Left ventricle myocardium inferior (tissue), 1 donor: ENCODE measurements around the gene NR2C2. TPM values are rescaled to one million over a fixed set of nuclear protein-coding genes. Genes with fewer than 3 reads are reported as not detected.

ENCODE experiments used
- DNase-seq: peaks from one replicate; pipeline ENCODE4 v3.0.0-alpha.2; 2020
- H3K27ac ChIP-seq: fragments of 200-600 bp; replicated peaks from 2 replicates; pipeline ENCODE4 v1.8.0; 2021
- H3K27me3 ChIP-seq: fragments of 200-600 bp; 2 replicates; pipeline ENCODE4 v1.8.0; 2021; ENCODE audit warnings: low read depth
- H3K36me3 ChIP-seq: fragments of 200-600 bp; 2 replicates; pipeline ENCODE4 v1.8.0; 2021
- H3K4me1 ChIP-seq: fragments of 200-600 bp; 2 replicates; pipeline ENCODE4 v1.8.0; 2021
- H3K4me3 ChIP-seq: fragments of 200-600 bp; 2 replicates; pipeline ENCODE4 v1.8.0; 2021; ENCODE audit warnings: mild to moderate bottlenecking, moderate library complexity
- H3K9me3 ChIP-seq: fragments of 200-600 bp; replicated peaks from 2 replicates; pipeline ENCODE4 v1.8.0; 2021
- intact Hi-C: fragments of 100-400 bp; cut with micrococcal nuclease; formaldehyde crosslinking; loops from one replicate; pipeline ENCODE4 v1.11.0; 2022
- total RNA-seq: library from RNA; stranded (reverse); fragmentation: NEBNext Ultra II Directional; extraction: Animal tissue kit (Norgen Biotek cat#: 25700); gene quantifications from one replicate; pipeline ENCODE4 v1.2.1, GENCODE V29; 2021
- TF ChIP-seq, protein P1 (sequence below): fragments of 200-600 bp; IDR thresholded peaks from 2 replicates; pipeline ENCODE4 v1.8.0; 2021; ENCODE audit warnings: antibody characterized with exemption, mild to moderate bottlenecking, borderline replicate concordance
- donor health status: DM: no; HTN: yes; CAD: no; lungs with severe emphysema.

Gene NR2C2
- total RNA-seq, 1 donor from 2014 or later, result 27.4 TPM

DNA sequence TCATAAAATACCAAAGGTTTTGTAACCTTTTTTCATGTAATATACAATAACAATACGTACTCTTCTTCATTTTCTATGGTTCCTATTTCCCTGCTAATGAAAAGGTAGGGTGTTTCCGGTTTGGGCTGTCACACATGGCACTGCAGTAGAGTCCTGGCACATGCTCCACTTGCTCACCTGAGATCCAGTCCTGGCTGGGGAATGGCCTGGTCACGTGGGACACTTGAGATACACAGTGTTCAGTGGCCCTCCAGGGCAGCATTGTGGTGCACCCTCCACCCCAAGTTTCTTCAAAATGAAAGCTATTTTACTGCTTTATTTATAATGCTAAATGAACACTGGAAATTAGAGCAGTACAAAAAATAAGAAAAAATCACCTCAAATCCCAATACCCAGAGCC, 94.6 kb downstream of the NR2C2 start:
- Histone ChIP-seq H3K27me3 (no peaks in the 10 kb centered on the region), H3K36me3 (peaks cover 99% of the 10 kb centered on the region), H3K4me1 (peaks cover 64% of the 10 kb centered on the region), H3K4me3 (no peak overlapping the region), H3K27ac (no peak overlapping the region), H3K9me3 (no peaks in the 10 kb centered on the region)
- DNase-seq, result no peak
- intact Hi-C loops, result no loop called here
- TF ChIP-seq, protein P1, sequence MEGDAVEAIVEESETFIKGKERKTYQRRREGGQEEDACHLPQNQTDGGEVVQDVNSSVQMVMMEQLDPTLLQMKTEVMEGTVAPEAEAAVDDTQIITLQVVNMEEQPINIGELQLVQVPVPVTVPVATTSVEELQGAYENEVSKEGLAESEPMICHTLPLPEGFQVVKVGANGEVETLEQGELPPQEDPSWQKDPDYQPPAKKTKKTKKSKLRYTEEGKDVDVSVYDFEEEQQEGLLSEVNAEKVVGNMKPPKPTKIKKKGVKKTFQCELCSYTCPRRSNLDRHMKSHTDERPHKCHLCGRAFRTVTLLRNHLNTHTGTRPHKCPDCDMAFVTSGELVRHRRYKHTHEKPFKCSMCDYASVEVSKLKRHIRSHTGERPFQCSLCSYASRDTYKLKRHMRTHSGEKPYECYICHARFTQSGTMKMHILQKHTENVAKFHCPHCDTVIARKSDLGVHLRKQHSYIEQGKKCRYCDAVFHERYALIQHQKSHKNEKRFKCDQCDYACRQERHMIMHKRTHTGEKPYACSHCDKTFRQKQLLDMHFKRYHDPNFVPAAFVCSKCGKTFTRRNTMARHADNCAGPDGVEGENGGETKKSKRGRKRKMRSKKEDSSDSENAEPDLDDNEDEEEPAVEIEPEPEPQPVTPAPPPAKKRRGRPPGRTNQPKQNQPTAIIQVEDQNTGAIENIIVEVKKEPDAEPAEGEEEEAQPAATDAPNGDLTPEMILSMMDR, result no peak

DNA sequence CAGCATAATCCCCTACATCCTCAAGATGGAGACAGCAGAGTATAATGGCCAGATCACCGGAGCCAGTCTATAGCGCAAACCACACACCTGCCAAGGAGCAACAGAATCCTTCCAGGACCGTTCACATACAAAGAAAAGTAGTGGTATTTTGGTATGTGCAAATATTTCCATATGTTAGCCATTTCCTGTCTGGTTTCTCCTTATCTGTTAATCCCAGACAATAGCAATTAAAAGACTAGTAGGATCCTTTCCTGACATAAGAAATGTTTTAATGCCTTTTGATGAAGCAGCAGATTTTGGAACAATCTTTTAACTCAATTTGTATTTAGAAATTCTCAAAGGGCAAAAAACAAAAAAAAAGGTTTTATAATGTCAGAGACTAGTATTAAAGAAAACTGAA, 95.6 kb downstream of the NR2C2 start:
- intact Hi-C loops, result no loop called here
- no peak overlapping the region for H3K4me3 ChIP-seq
- peaks cover 100% of the 10 kb centered on the region for H3K36me3 ChIP-seq
- H3K27ac ChIP-seq, result no peak overlapping the region
- DNase-seq, result no peak
- no peaks in the 10 kb centered on the region for H3K27me3 ChIP-seq
- H3K4me1 ChIP-seq, result peaks cover 74% of the 10 kb centered on the region
- H3K9me3 ChIP-seq, result no peaks in the 10 kb centered on the region
- TF ChIP-seq, protein P1, result no peak

DNA sequence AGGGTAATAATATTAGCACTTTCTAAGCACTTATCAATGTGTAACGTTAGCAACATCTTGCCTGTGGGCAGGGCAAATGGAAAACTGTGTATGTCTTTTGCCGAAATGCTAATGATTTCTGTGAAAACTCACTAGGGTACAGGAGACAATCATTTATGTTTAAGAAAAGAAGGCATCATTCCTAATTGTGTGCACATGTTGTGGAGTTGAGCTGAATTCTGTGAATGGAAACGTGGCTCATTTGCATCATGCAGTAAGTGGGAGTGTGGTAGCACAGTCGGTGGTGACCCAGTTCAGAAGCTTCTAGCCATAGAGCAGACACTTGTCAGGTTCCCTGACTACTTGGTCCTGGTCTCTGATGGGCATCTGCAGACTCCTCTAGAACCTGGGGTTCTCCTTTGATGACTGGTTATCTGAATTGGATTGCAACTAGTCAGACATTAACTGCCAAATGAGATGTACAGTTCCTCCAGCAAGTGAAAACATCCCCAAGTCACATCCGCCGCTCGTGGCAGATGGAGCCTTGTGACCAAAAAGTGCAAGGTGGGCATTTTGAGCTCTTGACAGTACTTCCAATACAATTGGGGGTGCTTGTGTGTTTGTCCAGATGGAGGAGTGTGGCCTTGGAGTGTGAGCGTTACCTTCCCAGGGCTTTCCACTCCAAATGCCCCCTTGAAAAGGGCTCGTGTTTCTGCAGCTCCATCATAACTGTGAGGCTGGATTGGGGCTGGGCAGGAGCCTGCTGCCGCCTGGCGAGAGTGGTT, 96.2 kb downstream of the NR2C2 start:
- peaks cover 100% of the 10 kb centered on the region for H3K36me3 ChIP-seq
- no peaks in the 10 kb centered on the region for H3K27me3 ChIP-seq
- peaks cover 74% of the 10 kb centered on the region for H3K4me1 ChIP-seq
- H3K9me3 ChIP-seq, result no peaks in the 10 kb centered on the region
- TF ChIP-seq, protein P1, result no peak
- no peak overlapping the region for H3K4me3 ChIP-seq
- no peak for DNase-seq
- intact Hi-C loops, result no loop called here
- no peak overlapping the region for H3K27ac ChIP-seq

DNA sequence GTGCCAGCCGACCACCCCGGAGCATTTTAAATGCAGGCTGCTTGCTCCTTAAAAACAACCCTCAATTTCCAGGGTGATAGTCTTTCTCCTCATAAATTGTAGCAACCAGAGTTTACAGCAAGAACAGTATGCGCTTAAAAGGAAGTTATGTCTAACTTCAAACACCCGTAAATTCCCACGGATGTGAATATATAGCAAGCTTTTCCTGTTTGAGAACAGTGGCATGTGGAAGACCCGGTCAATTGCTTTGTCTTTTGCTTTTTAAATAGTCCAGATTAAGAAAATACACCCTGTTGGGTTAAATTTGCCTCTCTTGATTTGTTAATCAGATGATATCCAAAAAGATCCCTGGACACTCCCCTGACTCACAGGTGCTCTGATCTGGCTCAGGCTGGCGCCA, 96.9 kb downstream of the NR2C2 start:
- Histone ChIP-seq H3K27me3 (no peaks in the 10 kb centered on the region), H3K4me3 (no peak overlapping the region), H3K9me3 (no peaks in the 10 kb centered on the region), H3K36me3 (peaks cover 100% of the 10 kb centered on the region), H3K4me1 (peaks cover 70% of the 10 kb centered on the region), H3K27ac (no peak overlapping the region)
- TF ChIP-seq, protein P1, result no peak
- DNase-seq, result no peak
- intact Hi-C loops, result no loop called here

DNA sequence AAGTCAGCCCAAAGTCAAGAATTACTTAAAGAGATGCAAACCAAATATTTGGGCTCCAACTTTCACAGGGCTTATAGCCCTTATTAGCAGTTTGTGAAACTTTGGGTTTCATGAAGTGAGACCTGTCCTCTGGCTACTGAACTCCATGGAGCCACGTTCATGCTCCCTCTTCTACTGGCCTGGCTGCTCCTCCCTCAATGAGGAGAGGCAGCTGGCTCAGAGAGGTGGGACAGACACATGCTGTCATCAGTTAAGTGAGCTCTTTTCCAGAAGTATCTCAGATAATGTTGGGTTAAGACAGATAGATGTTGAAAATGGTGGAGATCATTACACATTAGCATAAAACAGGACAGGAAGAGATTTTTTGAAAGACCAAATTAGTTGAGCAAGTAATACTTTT, 98.3 kb downstream of the NR2C2 start:
- no peak for DNase-seq
- no peaks in the 10 kb centered on the region for H3K27me3 ChIP-seq
- H3K27ac ChIP-seq, result no peak overlapping the region
- TF ChIP-seq, protein P1, result no peak
- intact Hi-C loops, result no loop called here
- H3K4me1 ChIP-seq, result peaks cover 56% of the 10 kb centered on the region
- H3K36me3 ChIP-seq, result peaks cover 100% of the 10 kb centered on the region
- H3K9me3 ChIP-seq, result no peaks in the 10 kb centered on the region
- H3K4me3 ChIP-seq, result no peak overlapping the region
